Fibroblast of villous mesenchyme (primary cell): Measurements from ENCODE around the gene TNS1. TPM values are rescaled to one million over a fixed set of nuclear protein-coding genes. Genes with fewer than 3 reads are reported as not detected.

Experiments used
- DNase-seq: peaks from one replicate; pipeline ENCODE4 v3.0.0-alpha.2; 2010; ENCODE audit warnings: low read depth
- H3K4me3 ChIP-seq: 2 replicates; pipeline ENCODE4 v1.5.1; 2011; ENCODE audit warnings: low read depth, mild to moderate bottlenecking, low read length
- total RNA-seq: library from RNA; depleted of rRNA; stranded (reverse); fragments of >200 nt; gene quantifications from 2 replicates; pipeline ENCODE4 v1.2.3, GENCODE V29; 2012
- TF ChIP-seq, protein P1 (sequence below): IDR thresholded peaks from 2 replicates; pipeline ENCODE4 v1.5.1; 2012; ENCODE audit warnings: low read depth, mild to moderate bottlenecking, low read length; ENCODE audit not compliant: insufficient read depth

The TNS1 gene
- total RNA-seq, 1 donor, result 127 TPM

DNA sequence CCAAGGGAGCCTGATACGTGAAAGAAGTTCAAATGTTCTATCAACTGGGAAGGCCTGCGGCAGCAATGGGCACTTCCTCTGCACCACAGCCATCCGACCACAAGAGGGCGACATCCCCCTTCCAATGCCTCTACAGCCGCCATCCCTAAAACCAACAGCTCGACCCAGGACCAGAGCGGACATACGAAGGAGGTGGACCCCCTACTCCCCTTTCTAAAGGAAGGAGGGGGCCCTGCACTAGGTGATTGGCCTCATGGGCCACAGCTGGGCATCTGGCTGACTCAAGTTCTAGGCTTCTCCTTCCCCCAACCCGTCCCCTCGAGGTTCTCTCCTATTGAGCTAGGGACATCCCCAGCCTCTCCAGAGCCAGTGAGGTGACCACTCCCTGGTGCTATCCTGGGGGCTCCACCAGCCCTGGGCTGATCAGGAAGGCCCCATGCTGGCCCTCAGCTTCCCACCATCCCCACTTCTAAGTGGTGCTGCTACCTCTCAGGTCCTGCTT is 217.2 kb downstream of the TNS1 start:
- TF ChIP-seq, protein P1, sequence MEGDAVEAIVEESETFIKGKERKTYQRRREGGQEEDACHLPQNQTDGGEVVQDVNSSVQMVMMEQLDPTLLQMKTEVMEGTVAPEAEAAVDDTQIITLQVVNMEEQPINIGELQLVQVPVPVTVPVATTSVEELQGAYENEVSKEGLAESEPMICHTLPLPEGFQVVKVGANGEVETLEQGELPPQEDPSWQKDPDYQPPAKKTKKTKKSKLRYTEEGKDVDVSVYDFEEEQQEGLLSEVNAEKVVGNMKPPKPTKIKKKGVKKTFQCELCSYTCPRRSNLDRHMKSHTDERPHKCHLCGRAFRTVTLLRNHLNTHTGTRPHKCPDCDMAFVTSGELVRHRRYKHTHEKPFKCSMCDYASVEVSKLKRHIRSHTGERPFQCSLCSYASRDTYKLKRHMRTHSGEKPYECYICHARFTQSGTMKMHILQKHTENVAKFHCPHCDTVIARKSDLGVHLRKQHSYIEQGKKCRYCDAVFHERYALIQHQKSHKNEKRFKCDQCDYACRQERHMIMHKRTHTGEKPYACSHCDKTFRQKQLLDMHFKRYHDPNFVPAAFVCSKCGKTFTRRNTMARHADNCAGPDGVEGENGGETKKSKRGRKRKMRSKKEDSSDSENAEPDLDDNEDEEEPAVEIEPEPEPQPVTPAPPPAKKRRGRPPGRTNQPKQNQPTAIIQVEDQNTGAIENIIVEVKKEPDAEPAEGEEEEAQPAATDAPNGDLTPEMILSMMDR, result peak; percentile 95
- peak; percentile 63 for DNase-seq
- H3K4me3 ChIP-seq, result no peak overlapping the region

DNA sequence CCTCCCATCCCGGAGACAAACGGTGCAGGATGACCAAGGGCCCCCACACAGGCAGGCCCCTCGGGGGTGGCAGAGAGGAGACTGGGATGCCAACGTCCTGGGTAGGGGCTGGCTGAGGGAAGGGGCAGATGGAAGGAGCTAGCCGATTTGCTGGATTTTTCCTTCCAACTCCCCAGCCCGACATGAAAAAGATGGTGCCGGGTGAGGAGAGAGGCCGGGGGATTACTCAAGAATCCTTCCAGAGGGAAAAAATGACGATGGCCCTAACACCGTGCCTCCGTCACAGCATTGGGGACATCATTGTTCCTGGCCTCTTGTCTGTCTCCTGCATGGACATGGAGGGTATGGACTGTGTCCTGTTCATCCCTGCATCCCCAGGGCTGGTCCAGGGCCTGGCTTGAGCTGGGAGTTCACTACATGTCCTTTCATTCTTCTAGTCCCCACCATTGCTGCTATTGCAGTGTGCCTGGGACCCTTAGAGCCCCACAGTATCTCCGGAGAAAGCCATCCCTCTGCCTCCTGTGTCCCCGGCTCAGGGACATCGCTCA is 217.7 kb downstream of the TNS1 start:
- DNase-seq, result no peak
- TF ChIP-seq, protein P1, result no peak
- no peak overlapping the region for H3K4me3 ChIP-seq

DNA sequence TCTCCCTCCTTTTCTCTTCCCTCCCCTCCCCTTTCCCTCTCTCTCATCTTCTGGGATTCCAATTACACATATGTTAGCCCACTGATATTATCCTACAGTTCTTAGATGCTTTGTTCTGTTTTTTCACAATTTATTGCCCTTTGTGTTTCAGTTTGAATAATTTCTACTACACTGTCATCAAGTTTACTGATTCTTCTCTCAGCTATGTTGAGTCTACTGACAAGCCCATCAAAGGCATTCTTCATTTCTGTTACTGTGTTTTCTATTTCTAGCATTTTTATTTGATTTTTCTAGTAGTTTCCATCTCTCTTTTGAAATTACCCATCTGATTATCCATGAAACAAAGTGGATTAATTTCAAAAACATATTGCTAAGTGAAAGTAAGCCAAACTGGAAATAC is 219.6 kb downstream of the TNS1 start:
- DNase-seq, result no peak
- TF ChIP-seq, protein P1, result no peak

GRCh38 chr2:217777906-217778305 is 224.9 kb downstream of the TNS1 start:
- TF ChIP-seq, protein P1, result no peak
- no peak for DNase-seq
- no peak overlapping the region for H3K4me3 ChIP-seq

More for the DNA sequence above, 219.6 kb downstream of the TNS1 start:
- no peak overlapping the region for H3K4me3 ChIP-seq

- TF ChIP-seq, protein P1, result no peak
- no peak for DNase-seq
- no peak overlapping the region for H3K4me3 ChIP-seq
Measured at GRCh38 chr2:217776631-217777030, 226.2 kb downstream of the TNS1 start.

GRCh38 chr2:217775920-217776503 is 226.8 kb downstream of the TNS1 start:
- H3K4me3 ChIP-seq, result no peak overlapping the region
- peak; percentile 82 for DNase-seq
- TF ChIP-seq, protein P1, result no peak

DNA sequence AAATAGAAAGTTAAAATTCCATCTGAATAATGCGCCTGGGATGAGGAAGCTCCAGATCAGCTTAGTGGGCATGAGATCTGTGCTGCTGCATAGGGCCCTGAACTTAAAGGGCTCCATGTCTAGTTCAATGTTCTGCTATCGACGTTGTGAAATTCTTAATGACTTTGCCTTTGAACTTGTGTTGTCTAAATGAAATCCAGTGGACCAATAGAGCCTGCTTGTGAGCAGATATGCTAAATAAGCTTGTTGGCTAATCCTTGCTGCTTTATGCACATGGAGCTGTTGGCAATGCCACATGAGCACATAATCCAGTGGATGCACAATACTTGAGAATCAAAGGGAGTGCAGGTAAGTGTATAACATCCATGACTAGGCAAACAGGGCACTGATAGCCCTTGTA is 228.6 kb downstream of the TNS1 start:
- DNase-seq, result no peak
- TF ChIP-seq, protein P1, result no peak
- H3K4me3 ChIP-seq, result no peak overlapping the region
